ENCODE measurements around the gene SLC12A7. TPM values are rescaled to one million over a fixed set of nuclear protein-coding genes. Genes with fewer than 3 reads are reported as not detected.

Gene SLC12A7
- total and polyA plus RNA-seq, 2 of the 13 experiments (the other 11 are each of a cell fraction or from before 2014, with no cell fraction given) = 14.0 to 18.5 TPM

- TF ChIP-seq TEAD2 (CRISPR knock-in tag; IDR thresholded peaks at IDR 0.05) = no peak
- no peak for TF ChIP-seq RBAK (CRISPR knock-in tag; IDR thresholded peaks at IDR 0.05)
- TF ChIP-seq ZNF333 (CRISPR knock-in tag; IDR thresholded peaks at IDR 0.05; ENCODE audit: borderline replicate concordance) = no peak
- TF ChIP-seq, protein P1, sequence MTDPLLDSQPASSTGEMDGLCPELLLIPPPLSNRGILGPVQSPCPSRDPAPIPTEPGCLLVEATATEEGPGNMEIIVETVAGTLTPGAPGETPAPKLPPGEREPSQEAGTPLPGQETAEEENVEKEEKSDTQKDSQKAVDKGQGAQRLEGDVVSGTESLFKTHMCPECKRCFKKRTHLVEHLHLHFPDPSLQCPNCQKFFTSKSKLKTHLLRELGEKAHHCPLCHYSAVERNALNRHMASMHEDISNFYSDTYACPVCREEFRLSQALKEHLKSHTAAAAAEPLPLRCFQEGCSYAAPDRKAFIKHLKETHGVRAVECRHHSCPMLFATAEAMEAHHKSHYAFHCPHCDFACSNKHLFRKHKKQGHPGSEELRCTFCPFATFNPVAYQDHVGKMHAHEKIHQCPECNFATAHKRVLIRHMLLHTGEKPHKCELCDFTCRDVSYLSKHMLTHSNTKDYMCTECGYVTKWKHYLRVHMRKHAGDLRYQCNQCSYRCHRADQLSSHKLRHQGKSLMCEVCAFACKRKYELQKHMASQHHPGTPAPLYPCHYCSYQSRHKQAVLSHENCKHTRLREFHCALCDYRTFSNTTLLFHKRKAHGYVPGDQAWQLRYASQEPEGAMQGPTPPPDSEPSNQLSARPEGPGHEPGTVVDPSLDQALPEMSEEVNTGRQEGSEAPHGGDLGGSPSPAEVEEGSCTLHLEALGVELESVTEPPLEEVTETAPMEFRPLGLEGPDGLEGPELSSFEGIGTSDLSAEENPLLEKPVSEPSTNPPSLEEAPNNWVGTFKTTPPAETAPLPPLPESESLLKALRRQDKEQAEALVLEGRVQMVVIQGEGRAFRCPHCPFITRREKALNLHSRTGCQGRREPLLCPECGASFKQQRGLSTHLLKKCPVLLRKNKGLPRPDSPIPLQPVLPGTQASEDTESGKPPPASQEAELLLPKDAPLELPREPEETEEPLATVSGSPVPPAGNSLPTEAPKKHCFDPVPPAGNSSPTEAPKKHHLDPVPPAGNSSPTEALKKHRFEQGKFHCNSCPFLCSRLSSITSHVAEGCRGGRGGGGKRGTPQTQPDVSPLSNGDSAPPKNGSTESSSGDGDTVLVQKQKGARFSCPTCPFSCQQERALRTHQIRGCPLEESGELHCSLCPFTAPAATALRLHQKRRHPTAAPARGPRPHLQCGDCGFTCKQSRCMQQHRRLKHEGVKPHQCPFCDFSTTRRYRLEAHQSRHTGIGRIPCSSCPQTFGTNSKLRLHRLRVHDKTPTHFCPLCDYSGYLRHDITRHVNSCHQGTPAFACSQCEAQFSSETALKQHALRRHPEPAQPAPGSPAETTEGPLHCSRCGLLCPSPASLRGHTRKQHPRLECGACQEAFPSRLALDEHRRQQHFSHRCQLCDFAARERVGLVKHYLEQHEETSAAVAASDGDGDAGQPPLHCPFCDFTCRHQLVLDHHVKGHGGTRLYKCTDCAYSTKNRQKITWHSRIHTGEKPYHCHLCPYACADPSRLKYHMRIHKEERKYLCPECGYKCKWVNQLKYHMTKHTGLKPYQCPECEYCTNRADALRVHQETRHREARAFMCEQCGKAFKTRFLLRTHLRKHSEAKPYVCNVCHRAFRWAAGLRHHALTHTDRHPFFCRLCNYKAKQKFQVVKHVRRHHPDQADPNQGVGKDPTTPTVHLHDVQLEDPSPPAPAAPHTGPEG (CRISPR knock-in tag; IDR thresholded peaks at IDR 0.05) = no peak
- peak; percentile 52; the same call in 1 of the 2 replicates for TF ChIP-seq CREBL2 (CRISPR knock-in tag; IDR thresholded peaks at IDR 0.05; ENCODE audit: borderline replicate concordance)
- TF ChIP-seq AHDC1 (CRISPR knock-in tag; IDR thresholded peaks at IDR 0.05; ENCODE audit: borderline replicate concordance) = peak; percentile 13; the same call in 1 of the 2 replicates
- TF ChIP-seq ZSCAN5A (CRISPR knock-in tag; IDR thresholded peaks at IDR 0.05; ENCODE audit: borderline replicate concordance) = no peak
- no peak for TF ChIP-seq ZFP36 (IDR thresholded peaks at IDR 0.05; ENCODE audit: borderline replicate concordance, low read depth, low read length, partially characterized antibody)
- TF ChIP-seq ISX (CRISPR knock-in tag; conservative IDR thresholded peaks at IDR 0.05) = no peak
- peak; percentile 43; the same call in 1 of the 2 replicates for TF ChIP-seq SSRP1 (CRISPR knock-in tag; IDR thresholded peaks at IDR 0.05)
- no peak for TF ChIP-seq ZNF75D (CRISPR knock-in tag; IDR thresholded peaks at IDR 0.05; ENCODE audit: borderline replicate concordance)
- TF ChIP-seq ZNF672 (CRISPR knock-in tag; IDR thresholded peaks at IDR 0.05) = no peak
- TF ChIP-seq AGO2 (optimal IDR thresholded peaks at IDR 0.05; ENCODE audit: low read depth, low read length) = peak; percentile 80
- no peak for TF ChIP-seq ZBTB14 (CRISPR knock-in tag; IDR thresholded peaks at IDR 0.05)
Measured at GRCh38 chr5:1106385-1107166, 5.3 kb downstream of the SLC12A7 start (continued).
